H9 (cell line): ENCODE results near the gene NAPB. TPM values are rescaled to one million over a fixed set of nuclear protein-coding genes. Genes with fewer than 3 reads are reported as not detected.

Experiments
- DNase-seq: peaks from one replicate; pipeline ENCODE4 v3.0.0-alpha.2; 2017
- H2AFZ ChIP-seq: one replicate; pipeline ENCODE4 v1.6.1; 2013; ENCODE audit warnings: mild to moderate bottlenecking, low read length, control low read depth, moderate library complexity
- H2AK5ac ChIP-seq: 2 replicates; pipeline ENCODE4 v1.6.1; 2013; ENCODE audit warnings: low read length, control low read depth, mixed read lengths; ENCODE audit not compliant: insufficient read length
- H2BK120ac ChIP-seq: one replicate; pipeline ENCODE4 v1.6.1; 2013; ENCODE audit warnings: low read depth, mild to moderate bottlenecking, low read length, control low read depth, inconsistent platforms; ENCODE audit not compliant: poor library complexity, severe bottlenecking
- H2BK12ac ChIP-seq: 2 replicates; pipeline ENCODE4 v1.6.1; 2013; ENCODE audit warnings: low read length, control low read depth, mixed read lengths, low read depth; ENCODE audit not compliant: insufficient read length
- H2BK15ac ChIP-seq: 2 replicates; pipeline ENCODE4 v1.6.1; 2013; ENCODE audit warnings: low read depth, low read length, control low read depth
- H2BK20ac ChIP-seq: one replicate; pipeline ENCODE4 v1.6.1; 2013; ENCODE audit warnings: low read depth, mild to moderate bottlenecking, low read length, control low read depth, inconsistent platforms; ENCODE audit not compliant: poor library complexity, severe bottlenecking
- H2BK5ac ChIP-seq: 2 replicates; pipeline ENCODE4 v1.6.1; 2013; ENCODE audit warnings: low read length, control low read depth, mixed read lengths; ENCODE audit not compliant: insufficient read length
- H3K14ac ChIP-seq: 2 replicates; pipeline ENCODE4 v1.6.1; 2013; ENCODE audit warnings: low read length, control low read depth; ENCODE audit not compliant: insufficient read depth
- H3K18ac ChIP-seq: 2 replicates; pipeline ENCODE4 v1.6.1; 2013; ENCODE audit warnings: low read depth, mild to moderate bottlenecking, mixed read lengths, low read length, control low read depth; ENCODE audit not compliant: insufficient read length
- H3K23ac ChIP-seq: 2 replicates; pipeline ENCODE4 v1.6.1; 2013; ENCODE audit warnings: low read length, control low read depth, mixed read lengths, low read depth; ENCODE audit not compliant: insufficient read length
- H3K23me2 ChIP-seq: 2 replicates; pipeline ENCODE4 v1.6.1; 2013; ENCODE audit warnings: low read depth, mild to moderate bottlenecking, mixed read lengths, low read length, control low read depth; ENCODE audit not compliant: insufficient read length, poor library complexity, severe bottlenecking
- H3K27ac ChIP-seq: 2 replicates; pipeline ENCODE4 v1.5.1; 2013; ENCODE audit warnings: low read length, control low read depth, mixed read lengths, low read depth; ENCODE audit not compliant: insufficient read length
- H3K27me3 ChIP-seq: 2 replicates; pipeline ENCODE4 v1.6.1; 2013; ENCODE audit warnings: low read length, control low read depth, inconsistent platforms; ENCODE audit not compliant: insufficient read depth
- H3K4ac ChIP-seq: 2 replicates; pipeline ENCODE4 v1.6.1; 2013; ENCODE audit warnings: low read depth, mild to moderate bottlenecking, control low read depth, inconsistent platforms, low read length, moderate library complexity
- H3K4me1 ChIP-seq: 2 replicates; pipeline ENCODE4 v1.6.1; 2013; ENCODE audit warnings: low read length, control low read depth, inconsistent platforms; ENCODE audit not compliant: insufficient read depth
- H3K4me2 ChIP-seq: 2 replicates; pipeline ENCODE4 v1.6.1; 2013; ENCODE audit warnings: low read length, control low read depth, mixed read lengths; ENCODE audit not compliant: insufficient read length, insufficient read depth
- H3K56ac ChIP-seq: 2 replicates; pipeline ENCODE4 v1.6.1; 2013; ENCODE audit warnings: low read depth, mild to moderate bottlenecking, mixed read lengths, low read length, control low read depth; ENCODE audit not compliant: insufficient read length
- H3K79me1 ChIP-seq: 2 replicates; pipeline ENCODE4 v1.6.1; 2013; ENCODE audit warnings: low read depth, mild to moderate bottlenecking, moderate library complexity, low read length, control low read depth, inconsistent platforms; ENCODE audit not compliant: insufficient read depth, poor library complexity, severe bottlenecking
- H3K79me2 ChIP-seq: 2 replicates; pipeline ENCODE4 v1.6.1; 2013; ENCODE audit warnings: low read length, control low read depth, inconsistent platforms; ENCODE audit not compliant: insufficient read depth
- H3K9ac ChIP-seq: 2 replicates; pipeline ENCODE4 v1.6.1; 2013; ENCODE audit warnings: low read length, control low read depth, mixed read lengths; ENCODE audit not compliant: insufficient read length; ENCODE audit errors: extremely low read depth
- H3K9me3 ChIP-seq: one replicate; pipeline ENCODE4 v1.6.1; 2013; ENCODE audit warnings: low read depth, low read length, inconsistent platforms; ENCODE audit not compliant: control insufficient read depth
- H3T11ph ChIP-seq: one replicate; pipeline ENCODE4 v1.6.1; 2013; ENCODE audit warnings: mild to moderate bottlenecking, low read length, control low read depth, inconsistent platforms
- H4K20me1 ChIP-seq: one replicate; pipeline ENCODE4 v1.6.1; 2013; ENCODE audit not compliant: control insufficient read depth, insufficient read length, insufficient read depth
- H4K5ac ChIP-seq: 2 replicates; pipeline ENCODE4 v1.6.1; 2013; ENCODE audit warnings: low read depth, mild to moderate bottlenecking, mixed read lengths, low read length, control low read depth; ENCODE audit not compliant: insufficient read length
- H4K8ac ChIP-seq: replicated peaks from 2 replicates; pipeline ENCODE4 v1.6.1; 2013; ENCODE audit warnings: low read length, control low read depth, mixed read lengths, low read depth; ENCODE audit not compliant: insufficient read length
- H4K91ac ChIP-seq: 2 replicates; pipeline ENCODE4 v1.6.1; 2013; ENCODE audit warnings: low read depth, mild to moderate bottlenecking, moderate library complexity, mixed read lengths, low read length, control low read depth; ENCODE audit not compliant: insufficient read length
- H3K27ac Mint-ChIP-seq, 3 experiments: 2 replicates in 2 of 3; 3 replicates in 1 of 3; pipeline ENCODE4 v1.8.0; 2020 to 2021; ENCODE audit warnings: mixed read lengths in 3 of 3, mild to moderate bottlenecking in 1 of 3, moderate library complexity in 1 of 3
- H3K27me3 Mint-ChIP-seq: 2 replicates; pipeline ENCODE4 v1.8.0; 2021; ENCODE audit warnings: low read depth, mild to moderate bottlenecking, moderate library complexity, mixed read lengths
- H3K36me3 Mint-ChIP-seq, 3 experiments: 2 replicates in 2 of 3; 3 replicates in 1 of 3; pipeline ENCODE4 v1.8.0; 2020 to 2021; ENCODE audit warnings: low read depth in 3 of 3, mixed read lengths in 3 of 3; ENCODE audit not compliant: insufficient read depth in 1 of 3
- H3K4me1 Mint-ChIP-seq, 2 experiments: 2 replicates each; pipeline ENCODE4 v1.8.0; 2020; ENCODE audit warnings: mixed read lengths in 2 of 2
- H3K4me3 Mint-ChIP-seq, 2 experiments: 2 replicates in 1 of 2; 3 replicates in 1 of 2; pipeline ENCODE4 v1.8.0; 2020 to 2021; ENCODE audit warnings: mild to moderate bottlenecking in 2 of 2, mixed read lengths in 2 of 2, moderate library complexity in 1 of 2
- H3K9me3 Mint-ChIP-seq, 2 experiments: 2 replicates in 1 of 2; 3 replicates in 1 of 2; pipeline ENCODE4 v1.8.0; 2020; ENCODE audit warnings: mild to moderate bottlenecking in 2 of 2, mixed read lengths in 2 of 2, moderate library complexity in 1 of 2
- CTCF ChIP-seq: fragments of 200-600 bp; sonication (generic); conservative IDR thresholded peaks from 3 replicates; pipeline ENCODE4 v1.8.0; 2021; ENCODE audit warnings: antibody characterized with exemption, mild to moderate bottlenecking
- WGBS: extraction: QIAGEN DNeasy Blood & Tissue Kit; methylation state at CpG from one replicate; pipeline ENCODE4 v1.1.7; 2013; ENCODE audit warnings: missing lambda C conversion rate, low lambda C conversion rate, mixed read lengths; ENCODE audit not compliant: insufficient read length; ENCODE audit errors: extremely low coverage; 5-methylcytosine and 5-hydroxymethylcytosine counted together
- total RNA-seq: library from RNA; stranded (reverse); gene quantifications from 2 replicates; pipeline ENCODE4 v1.2.1, GENCODE V29; 2021

NAPB gene
- total RNA-seq, 1 experiment from 2014 or later, result 10.4 TPM

- H3K4me2 ChIP-seq, result no peak overlapping the region
- H4K8ac ChIP-seq, result no peak overlapping the region
- H4K20me1 ChIP-seq, result no peaks in the 10 kb centered on the region
- no peaks in the 10 kb centered on the region for H3K79me1 ChIP-seq
- H3K18ac ChIP-seq, result no peak overlapping the region
- no peak overlapping the region for H3K4ac ChIP-seq
- Mint-ChIP-seq H3K4me1 (peaks cover 0 to 2% of the 10 kb centered on the region in 2 experiments; a peak in 1 of 4 replicates), H3K27me3 (peaks cover 10% of the 10 kb centered on the region), H3K4me3 (no peak overlapping the region), H3K27ac (no peak overlapping the region), H3K9me3 (peaks cover 3 to 4% of the 10 kb centered on the region in 2 experiments; a peak in 3 of 5 replicates), H3K36me3 (no peaks in the 10 kb centered on the region; a peak in 1 of 7 replicates)
- no peaks in the 10 kb centered on the region for H3K23me2 ChIP-seq
- H2BK12ac ChIP-seq, result no peak overlapping the region
- H3K9me3 ChIP-seq, result no peaks in the 10 kb centered on the region
- no peak overlapping the region for H2BK20ac ChIP-seq
- H3K9ac ChIP-seq, result no peak overlapping the region
- no peak overlapping the region for H3T11ph ChIP-seq
- H3K23ac ChIP-seq, result no peak overlapping the region
- H3K27me3 ChIP-seq, result no peaks in the 10 kb centered on the region
- no peaks in the 10 kb centered on the region for H3K4me1 ChIP-seq
- no peak overlapping the region for H4K91ac ChIP-seq
- H2AK5ac ChIP-seq, result no peak overlapping the region
- no peak overlapping the region for H3K56ac ChIP-seq
- H3K14ac ChIP-seq, result no peak overlapping the region
- no peak overlapping the region for H2BK120ac ChIP-seq
- H4K5ac ChIP-seq, result no peak overlapping the region
- H2AFZ ChIP-seq, result no peak overlapping the region
- no CpG with 5 or more reads among the region's 8 CpGs for WGBS
- no peak overlapping the region for H2BK15ac ChIP-seq
- H2BK5ac ChIP-seq, result no peak overlapping the region
- DNase-seq, result no peak
- H3K27ac ChIP-seq, result no peak overlapping the region
- no peak for TF ChIP-seq CTCF
- no peaks in the 10 kb centered on the region for H3K79me2 ChIP-seq
Measured at GRCh38 chr20:23331450-23332350, 89.6 kb downstream of the NAPB start.
